Panc1 (cell line): Measurements from ENCODE around the gene TWSG1. TPM values are rescaled to one million over a fixed set of nuclear protein-coding genes. Genes with fewer than 3 reads are reported as not detected.

Experiments used
- ATAC-seq: fragments of 200-7000 bp; cut with Tn5 transposase; 2 replicates; pipeline ENCODE4 v1.9.1; 2020; ENCODE audit warnings: mild to moderate bottlenecking, moderate library complexity
- BruUV-seq: library from RNA; stranded (reverse); fragments of 400-500 nt; replicated peaks from 2 replicates; lab custom pipeline; 2021; lab: Mats Ljungman, UMichigan
- CTCF ChIA-PET: fragments of 300-600 bp; sonication (Branson Sonifier 250); formaldehyde crosslinking; loops from one replicate; lab custom pipeline; 2022; ENCODE audit warnings: antibody characterized with exemption; lab: Charles Lee
- POLR2A ChIA-PET: fragments of 300-600 bp; sonication (Branson Sonifier 250); formaldehyde crosslinking; loops from one replicate; lab custom pipeline; 2022; ENCODE audit warnings: antibody characterized with exemption; lab: Charles Lee
- DNase-seq: peaks from one replicate; pipeline ENCODE4 v3.0.0-alpha.2; 2010; ENCODE audit warnings: low read depth, low spot score
- H3K27ac ChIP-seq: 2 replicates; pipeline ENCODE4 v1.5.1; 2011; ENCODE audit warnings: mild to moderate bottlenecking, low read length, inconsistent platforms
- H3K27me3 ChIP-seq: fragments of 200-500 bp; sonication (Bioruptor generic); 2 replicates; pipeline ENCODE4 v1.6.0; 2014; ENCODE audit warnings: low read length, inconsistent platforms; ENCODE audit not compliant: control insufficient read depth, insufficient read depth
- H3K36me3 ChIP-seq: fragments of 200-500 bp; sonication (Bioruptor generic); 2 replicates; pipeline ENCODE4 v1.5.1; 2014; ENCODE audit warnings: inconsistent platforms, mild to moderate bottlenecking, low read length, moderate library complexity; ENCODE audit not compliant: control insufficient read depth, insufficient read depth
- H3K4me1 ChIP-seq: 2 replicates; pipeline ENCODE4 v1.5.1; 2011; ENCODE audit warnings: inconsistent platforms, mild to moderate bottlenecking, low read length, moderate library complexity; ENCODE audit not compliant: control insufficient read depth, insufficient read depth
- H3K4me3 ChIP-seq, 2 experiments: 2 replicates each; pipeline ENCODE4 v1.5.1; 2011 to 2012; ENCODE audit warnings: low read depth in 2 of 2, low read length in 2 of 2, mild to moderate bottlenecking in 2 of 2, inconsistent platforms in 1 of 2, moderate library complexity in 1 of 2
- H3K9me3 ChIP-seq: fragments of 200-500 bp; sonication (Bioruptor generic); 2 replicates; pipeline ENCODE4 v1.5.1; 2014; ENCODE audit warnings: low read depth, mild to moderate bottlenecking, inconsistent platforms, low read length, moderate library complexity; ENCODE audit not compliant: control insufficient read depth, insufficient read depth
- CTCF ChIP-seq: fragments of 450-650 bp; IDR thresholded peaks from 2 replicates; pipeline ENCODE4 v1.5.1; 2017; ENCODE audit warnings: mild to moderate bottlenecking
- POLR2AphosphoS5 ChIP-seq: IDR thresholded peaks from 2 replicates; pipeline ENCODE4 v1.6.1; 2012; ENCODE audit warnings: mild to moderate bottlenecking, low read depth, low read length, moderate library complexity
- REST ChIP-seq, 2 experiments: IDR thresholded peaks; 2 replicates each; pipeline ENCODE4 v1.6.1; 2011 to 2012; ENCODE audit warnings: low read depth in 2 of 2, control low read depth in 1 of 2, low read length in 1 of 2, mild to moderate bottlenecking in 1 of 2, moderate library complexity in 1 of 2; ENCODE audit not compliant: insufficient read depth in 1 of 2
- SIN3A ChIP-seq: IDR thresholded peaks from 2 replicates; pipeline ENCODE4 v1.6.1; 2012; ENCODE audit warnings: low read depth, mild to moderate bottlenecking, low read length, moderate library complexity, borderline replicate concordance; ENCODE audit not compliant: insufficient read depth
- TCF7L2 ChIP-seq: IDR thresholded peaks from 2 replicates; pipeline ENCODE4 v1.6.1; 2011; ENCODE audit warnings: mild to moderate bottlenecking, low read depth, low read length, inconsistent platforms
- in situ Hi-C: cut with HindIII; loops from 2 replicates; pipeline ENCODE4 v1.10.0; 2016; ENCODE audit warnings: low sequenced_read_pairs, low pct_unique_long_range_greater_than_20kb
- intact Hi-C: fragments of 100-400 bp; cut with micrococcal nuclease; formaldehyde crosslinking; loops from one replicate; pipeline ENCODE4 v1.10.0; 2022; ENCODE audit not compliant: unreplicated experiment
- total RNA-seq: library from RNA; stranded (reverse); gene quantifications from one replicate; pipeline ENCODE4 v1.2.1, GENCODE V29; 2021; ENCODE audit not compliant: unreplicated experiment

TWSG1 gene
- total RNA-seq, 1 experiment from 2014 or later = 54.1 TPM

- POLR2A ChIA-PET = interaction anchor here (0.6 kb wide), 1 partner anchor 13 kb away, joined by 11 read pairs; no protein-coding TSS in a partner anchor
- Histone ChIP-seq H3K4me3 (no peak overlapping the region), H3K27ac (no peak overlapping the region; the same call in 1 of the 2 replicates), H3K36me3 (no peaks in the 10 kb centered on the region; the same call in 1 of the 2 replicates), H3K4me1 (peaks cover 16% of the 10 kb centered on the region), H3K9me3 (no peaks in the 10 kb centered on the region), H3K27me3 (no peaks in the 10 kb centered on the region)
- intact Hi-C loops (no loop called here), in situ Hi-C loops (no loop called here)
- no TSS peak for BruUV-seq
- CTCF ChIA-PET = interaction anchor here (1.0 kb wide), 1 partner anchor 168 kb away, joined by 3 read pairs; no protein-coding TSS in a partner anchor
- ATAC-seq (no peak), DNase-seq (no peak)
- no peak for TF ChIP-seq SIN3A
- no peak for TF ChIP-seq CTCF
- TF ChIP-seq TCF7L2 = no peak
- no peak for TF ChIP-seq POLR2AphosphoS5
- TF ChIP-seq REST (IDR thresholded peaks at IDR 0.05; ENCODE audit: insufficient read depth in 1 of 2, low read depth in 2 of 2, low read length in 1 of 2) = no peak
These were observed 14.2 kb downstream of the TWSG1 start for GRCh38 chr18:9348766-9349165.

- TF ChIP-seq SIN3A = no peak
- TF ChIP-seq CTCF = no peak
- TF ChIP-seq REST (IDR thresholded peaks at IDR 0.05; ENCODE audit: insufficient read depth in 1 of 2, low read depth in 2 of 2, low read length in 1 of 2) = no peak
- TF ChIP-seq POLR2AphosphoS5 = no peak
- ChIA-PET CTCF (no interaction called here), POLR2A (no interaction called here)
- intact Hi-C loops = no loop called here
- Histone ChIP-seq H3K27ac (no peak overlapping the region), H3K4me1 (peaks cover 6% of the 10 kb centered on the region; the same call in 1 of the 2 replicates), H3K27me3 (no peaks in the 10 kb centered on the region), H3K4me3 (no peak overlapping the region), H3K36me3 (no peaks in the 10 kb centered on the region), H3K9me3 (no peaks in the 10 kb centered on the region)
- in situ Hi-C loops = no loop called here
- ATAC-seq = no peak
- BruUV-seq = no TSS peak
- no peak for DNase-seq
These were observed 19.0 kb downstream of the TWSG1 start for GRCh38 chr18:9353596-9353995.
